Measurements from ENCODE around the gene AGAP1. TPM values are rescaled to one million over a fixed set of nuclear protein-coding genes. Genes with fewer than 3 reads are reported as not detected.

AGAP1 gene
- total RNA-seq, 4 donors from 2014 or later = 23.4 to 46.5 (median 29.3) TPM

- DNase-seq = no peak
- Histone ChIP-seq H3K27me3 (no peaks in the 10 kb centered on the region), H3K9me3 (no peaks in the 10 kb centered on the region), H3K36me3 (no peaks in the 10 kb centered on the region), H3K4me3 (replicated peaks in 1 of 3) (no peak overlapping the region), H3K4me1 (peaks cover 4 to 12% of the 10 kb centered on the region in 2 donors), H3K27ac (no peak overlapping the region)
- TF ChIP-seq CTCF (IDR thresholded peaks at IDR 0.05) = no peak
- no peak for TF ChIP-seq POLR2A (IDR thresholded peaks at IDR 0.05)
- intact Hi-C loops (cut with DNase I) = no loop called here
- WGBS, 2 donors = 84 to 94% methylated on average over 12 of the region's 12 CpGs
Observed at GRCh38 chr2:235634435-235635158, 140.8 kb downstream of the AGAP1 start.

GRCh38 chr2:235636546-235636945 is 142.7 kb downstream of the AGAP1 start:
- H3K36me3 ChIP-seq = no peaks in the 10 kb centered on the region
- no peaks in the 10 kb centered on the region for H3K27me3 ChIP-seq
- DNase-seq = no peak
- no peaks in the 10 kb centered on the region for H3K9me3 ChIP-seq
- H3K4me3 ChIP-seq (replicated peaks in 1 of 3) = no peak overlapping the region
- H3K27ac ChIP-seq = no peak overlapping the region
- TF ChIP-seq POLR2A (IDR thresholded peaks at IDR 0.05) = no peak
- no peak for TF ChIP-seq CTCF (IDR thresholded peaks at IDR 0.05)
- peaks cover 18 to 32% of the 10 kb centered on the region in 2 donors for H3K4me1 ChIP-seq
- intact Hi-C loops (cut with DNase I) = no loop called here
- whole genome bisulfite sequencing, 2 donors = 91 to 92% methylated on average over 11 to 12 of the region's 12 CpGs

- H3K4me1 ChIP-seq = peaks cover 25 to 40% of the 10 kb centered on the region in 2 donors
- TF ChIP-seq POLR2A (IDR thresholded peaks at IDR 0.05) (no peak), CTCF (IDR thresholded peaks at IDR 0.05) (no peak)
- no peaks in the 10 kb centered on the region for H3K36me3 ChIP-seq
- intact Hi-C loops (cut with DNase I) = no loop called here
- 95% methylated on average over 7 of the region's 7 CpGs for WGBS, 2 donors
- no peak overlapping the region for H3K27ac ChIP-seq
- H3K4me3 ChIP-seq (replicated peaks in 1 of 3) = no peak overlapping the region
- H3K9me3 ChIP-seq = no peaks in the 10 kb centered on the region
- no peaks in the 10 kb centered on the region for H3K27me3 ChIP-seq
- DNase-seq = no peak
Observed at GRCh38 chr2:235637896-235638295, 144.1 kb downstream of the AGAP1 start.

- Histone ChIP-seq H3K4me1 (peaks cover 25 to 40% of the 10 kb centered on the region in 2 donors), H3K36me3 (no peaks in the 10 kb centered on the region), H3K27me3 (no peaks in the 10 kb centered on the region), H3K4me3 (replicated peaks in 1 of 3) (no peak overlapping the region), H3K9me3 (no peaks in the 10 kb centered on the region), H3K27ac (peak overlapping the region in 1 of 3 donors; percentile 43)
- TF ChIP-seq CTCF (IDR thresholded peaks at IDR 0.05) (no peak), POLR2A (IDR thresholded peaks at IDR 0.05) (no peak)
- no peak for DNase-seq
- intact Hi-C loops (cut with DNase I) = no loop called here
- 86 to 88% methylated on average over 12 of the region's 12 CpGs for WGBS, 2 donors
Observed at GRCh38 chr2:235638541-235639427, 144.9 kb downstream of the AGAP1 start.

GRCh38 chr2:235639428-235639773 is 145.6 kb downstream of the AGAP1 start:
- Histone ChIP-seq H3K4me3 (replicated peaks in 1 of 3) (no peak overlapping the region), H3K27ac (peak overlapping the region in 2 of 3 donors; percentile 0 to 53), H3K27me3 (no peaks in the 10 kb centered on the region), H3K4me1 (peaks cover 25 to 40% of the 10 kb centered on the region in 2 donors), H3K36me3 (no peaks in the 10 kb centered on the region), H3K9me3 (no peaks in the 10 kb centered on the region)
- DNase-seq = peak; percentile 24 to 30
- TF ChIP-seq POLR2A (IDR thresholded peaks at IDR 0.05) = no peak
- TF ChIP-seq CTCF (IDR thresholded peaks at IDR 0.05) = no peak
- intact Hi-C loops (cut with DNase I) = no loop called here
- 65 to 66% methylated on average over 8 of the region's 8 CpGs for WGBS, 2 donors

Data from thyroid gland (tissue), 4 donors.